Keratinocyte (primary cell): Measurements from ENCODE around the gene PI3. TPM values are rescaled to one million over a fixed set of nuclear protein-coding genes. Genes with fewer than 3 reads are reported as not detected.

Experiments
- DNase-seq: peaks from one replicate; pipeline ENCODE4 v3.0.0-alpha.2; 2011; ENCODE audit warnings: low read depth, missing footprints, low spot score
- FAIRE-seq: peaks from 2 replicates; lab custom pipeline; 2011; peaks lifted over from hg19 to GRCh38; lab: Jason Lieb, UNC
- H2AFZ ChIP-seq: 2 replicates; pipeline ENCODE4 v1.6.0; 2012; ENCODE audit warnings: low read length, control low read depth, inconsistent platforms; ENCODE audit not compliant: control insufficient read depth
- H3K27ac ChIP-seq: 2 replicates; pipeline ENCODE4 v1.5.1; 2011; ENCODE audit warnings: low read length; ENCODE audit not compliant: control insufficient read depth, insufficient read depth
- H3K27me3 ChIP-seq: 3 replicates; pipeline ENCODE4 v1.6.0; 2011; ENCODE audit warnings: low read length; ENCODE audit not compliant: control insufficient read depth, insufficient read depth; ENCODE audit errors: extremely low read depth
- H3K36me3 ChIP-seq, 2 experiments: 2 replicates in 1 of 2; 3 replicates in 1 of 2; pipeline ENCODE4 v1.5.1; 2011; ENCODE audit warnings: low read length in 2 of 2, mild to moderate bottlenecking in 1 of 2; ENCODE audit not compliant: control insufficient read depth in 2 of 2, insufficient read depth in 2 of 2; ENCODE audit errors: extremely low read depth in 1 of 2
- H3K4me1 ChIP-seq: 3 replicates; pipeline ENCODE4 v1.5.1; 2011; ENCODE audit warnings: low read length; ENCODE audit not compliant: control insufficient read depth, insufficient read depth; ENCODE audit errors: extremely low read depth
- H3K4me2 ChIP-seq: 3 replicates; pipeline ENCODE4 v1.6.0; 2011; ENCODE audit warnings: low read depth, low read length; ENCODE audit not compliant: control insufficient read depth, insufficient read depth; ENCODE audit errors: extremely low read depth
- H3K4me3 ChIP-seq, 3 experiments: fragments of 200-600 bp in 1 of 3; sonication (generic) in 1 of 3; 2 replicates in 2 of 3; 3 replicates in 1 of 3; pipeline ENCODE4 v1.5.1; 2011 to 2016; ENCODE audit warnings: low read length in 3 of 3, mild to moderate bottlenecking in 3 of 3, control low read depth in 2 of 3, inconsistent platforms in 1 of 3, low read depth in 1 of 3, mixed read lengths in 1 of 3, mixed run types in 1 of 3, moderate library complexity in 1 of 3; ENCODE audit not compliant: control insufficient read depth in 2 of 3, insufficient read depth in 2 of 3; ENCODE audit errors: extremely low read depth in 1 of 3
- H3K79me2 ChIP-seq: 2 replicates; pipeline ENCODE4 v1.6.0; 2012; ENCODE audit warnings: low read length; ENCODE audit not compliant: control insufficient read depth, insufficient read depth
- H3K9ac ChIP-seq: 3 replicates; pipeline ENCODE4 v1.6.0; 2011; ENCODE audit warnings: low read length; ENCODE audit not compliant: control insufficient read depth, insufficient read depth; ENCODE audit errors: extremely low read depth
- H3K9me1 ChIP-seq: 3 replicates; pipeline ENCODE4 v1.6.0; 2011; ENCODE audit warnings: low read length; ENCODE audit not compliant: control insufficient read depth, insufficient read depth; ENCODE audit errors: extremely low read depth
- H3K9me3 ChIP-seq: 2 replicates; pipeline ENCODE4 v1.5.1; 2012; ENCODE audit warnings: low read depth, low read length; ENCODE audit not compliant: control insufficient read depth
- H4K20me1 ChIP-seq: 3 replicates; pipeline ENCODE4 v1.6.0; 2011; ENCODE audit warnings: low read length; ENCODE audit not compliant: control insufficient read depth, insufficient read depth; ENCODE audit errors: extremely low read depth
- CTCF ChIP-seq, 3 experiments: IDR thresholded peaks in 1 of 3; conservative IDR thresholded peaks in 1 of 3; optimal IDR thresholded peaks in 1 of 3; 2 replicates in 2 of 3; 3 replicates in 1 of 3; pipeline versions ENCODE3 to v1.5.1; 2011; ENCODE audit warnings: low read length in 3 of 3, mild to moderate bottlenecking in 3 of 3, moderate library complexity in 2 of 3, control low read depth in 1 of 3, inconsistent platforms in 1 of 3; ENCODE audit not compliant: insufficient read depth in 2 of 3; ENCODE audit errors: extremely low read depth in 1 of 3
- EZH2 ChIP-seq: IDR thresholded peaks from one replicate; pipeline ENCODE4 v1.6.1; 2012; ENCODE audit warnings: inconsistent platforms, mild to moderate bottlenecking, low read length, moderate library complexity
- dilution Hi-C: fragments of 300-500 bp; cut with MboI; formaldehyde crosslinking; loops from one replicate; pipeline ENCODE4 v1.7.0; 2020; ENCODE audit warnings: low sequenced_read_pairs; ENCODE audit not compliant: extremely low pct_ligation_motif_present
- polyA plus RNA-seq, 5 experiments: library from polyadenylated mRNA; depleted of rRNA in 3 of 5; stranded (reverse) in 3 of 5; stranded (forward) in 1 of 5; unstranded in 1 of 5; fragments of >200 nt; gene quantifications; 1 replicate in 1 of 5; 2 replicates in 3 of 5; 3 replicates in 1 of 5; pipeline versions ENCODE4 v1.2.1 to v1.2.3, GENCODE V29; 2011 to 2012; ENCODE audit warnings: missing spikeins in 2 of 5, low read depth in 1 of 5, low replicate concordance in 1 of 5

PI3 gene
- polyA plus RNA-seq, 1 donor (not counting 4 experiments of a cell fraction or from before 2014, with no cell fraction given): 71.1 TPM

- FAIRE-seq (no peak), DNase-seq (no peak)
- H3K79me2 ChIP-seq: no peaks in the 10 kb centered on the region
- H3K9ac ChIP-seq: no peak overlapping the region
- no peaks in the 10 kb centered on the region for H4K20me1 ChIP-seq
- H3K4me2 ChIP-seq: no peak overlapping the region
- H3K9me3 ChIP-seq: no peaks in the 10 kb centered on the region
- H3K36me3 ChIP-seq: no peaks in the 10 kb centered on the region
- H3K27ac ChIP-seq: no peak overlapping the region
- no peak overlapping the region for H2AFZ ChIP-seq
- TF ChIP-seq CTCF (optimal IDR thresholded peaks at IDR 0.05 in 1 of 3, IDR thresholded peaks at IDR 0.05 in 1 of 3, conservative IDR thresholded peaks at IDR 0.05 in 1 of 3; ENCODE audit: extremely low read depth in 1 of 3, insufficient read depth in 2 of 3, low read length in 3 of 3) (no peak), EZH2 (no peak)
- H3K9me1 ChIP-seq: no peaks in the 10 kb centered on the region
- H3K4me3 ChIP-seq: no peak overlapping the region
- dilution Hi-C loops: no loop called here
- H3K4me1 ChIP-seq: no peaks in the 10 kb centered on the region
- H3K27me3 ChIP-seq: peaks cover 5% of the 10 kb centered on the region
These were observed 9.8 kb upstream of the PI3 start for GRCh38 chr20:45164906-45165305.

GRCh38 chr20:45173522-45173921 lies 1.2 kb upstream of the PI3 start:
- no peaks in the 10 kb centered on the region for H3K79me2 ChIP-seq
- dilution Hi-C loops: no loop called here
- no peaks in the 10 kb centered on the region for H3K36me3 ChIP-seq
- DNase-seq: no peak
- H3K27ac ChIP-seq: no peak overlapping the region
- no peak overlapping the region for H3K9ac ChIP-seq
- H3K4me3 ChIP-seq: no peak overlapping the region
- no peaks in the 10 kb centered on the region for H3K9me1 ChIP-seq
- TF ChIP-seq EZH2 (no peak), CTCF (optimal IDR thresholded peaks at IDR 0.05 in 1 of 3, IDR thresholded peaks at IDR 0.05 in 1 of 3, conservative IDR thresholded peaks at IDR 0.05 in 1 of 3; ENCODE audit: extremely low read depth in 1 of 3, insufficient read depth in 2 of 3, low read length in 3 of 3) (no peak)
- H3K27me3 ChIP-seq: peaks cover 18% of the 10 kb centered on the region
- no peaks in the 10 kb centered on the region for H3K4me1 ChIP-seq
- H3K9me3 ChIP-seq: no peaks in the 10 kb centered on the region
- H4K20me1 ChIP-seq: no peaks in the 10 kb centered on the region
- no peak for FAIRE-seq
- H3K4me2 ChIP-seq: no peak overlapping the region
- H2AFZ ChIP-seq: no peak overlapping the region
